T-helper 1 cell (primary cell): ENCODE measurements around the gene RBM46.

Source experiments
- DNase-seq, 5 donors: peaks; one replicate each; pipeline ENCODE4 v3.0.0-alpha.2; 2012 to 2020

RBM46 gene

GRCh38 chr4:154838155-154838554, 57.1 kb downstream of the RBM46 start:
- DNase-seq, result no peak

- DNase-seq, result no peak
Measured at GRCh38 chr4:154838694-154839093, 57.6 kb downstream of the RBM46 start.

GRCh38 chr4:154854362-154854761, 73.3 kb downstream of the RBM46 start:
- no peak for DNase-seq

- no peak for DNase-seq
Measured at GRCh38 chr4:154858166-154858565, 77.1 kb downstream of the RBM46 start.

- DNase-seq, result no peak
Measured at GRCh38 chr4:154868414-154869194, 87.5 kb downstream of the RBM46 start.

GRCh38 chr4:154869301-154869700, 88.2 kb downstream of the RBM46 start:
- no peak for DNase-seq

- no peak for DNase-seq
Measured at GRCh38 chr4:154872198-154872597, 91.1 kb downstream of the RBM46 start.

GRCh38 chr4:154874049-154874448, 93.0 kb downstream of the RBM46 start:
- DNase-seq, result peak in 1 of 5 donors; percentile 0

GRCh38 chr4:154877110-154877760, 96.2 kb downstream of the RBM46 start:
- no peak for DNase-seq
